Activated CD4-positive, alpha-beta memory T cell treated with anti-CD3 and anti-CD28 coated beads, Interleukin-2, amount 10 ng/mL, durations not matched to agents 7 days and 5 days (primary cell): Measurements from ENCODE around the gene LYRM2. TPM values are rescaled to one million over a fixed set of nuclear protein-coding genes. Genes with fewer than 3 reads are reported as not detected.

ENCODE experiments used
- CTCF ChIA-PET: fragments of 350-600 bp; sonication (Branson Sonifier 250); formaldehyde crosslinking; loops from one replicate; lab custom pipeline; 2021; ENCODE audit warnings: antibody characterized with exemption, inconsistent platforms; lab: Charles Lee
- POLR2A ChIA-PET: fragments of 350-600 bp; sonication (Branson Sonifier 250); formaldehyde crosslinking; loops from one replicate; lab custom pipeline; 2021; ENCODE audit warnings: antibody characterized with exemption; lab: Charles Lee
- DNase-seq: peaks from one replicate; pipeline ENCODE4 v3.0.0-alpha.2; 2020
- H3K27ac Mint-ChIP-seq: one replicate; pipeline ENCODE4 v1.8.0; 2021; ENCODE audit warnings: mild to moderate bottlenecking, mixed read lengths
- H3K27me3 Mint-ChIP-seq: one replicate; pipeline ENCODE4 v1.8.0; 2021; ENCODE audit warnings: mixed read lengths
- H3K36me3 Mint-ChIP-seq: one replicate; pipeline ENCODE4 v1.8.0; 2021; ENCODE audit warnings: low read depth, mixed read lengths
- H3K4me1 Mint-ChIP-seq: one replicate; pipeline ENCODE4 v1.8.0; 2021; ENCODE audit warnings: mixed read lengths
- H3K4me3 Mint-ChIP-seq: one replicate; pipeline ENCODE4 v1.8.0; 2021; ENCODE audit warnings: mild to moderate bottlenecking, mixed read lengths
- H3K9me3 Mint-ChIP-seq: one replicate; pipeline ENCODE4 v1.8.0; 2021; ENCODE audit warnings: mixed read lengths
- total RNA-seq, 2 experiments: library from RNA; stranded (reverse); gene quantifications; one replicate each; pipeline ENCODE4 v1.2.3, GENCODE V29; 2021

The LYRM2 gene
- total RNA-seq, 2 experiments from 2014 or later: 31.4 to 34.4 TPM

- Mint-ChIP-seq H3K4me1 (peaks cover 13% of the 10 kb centered on the region), H3K4me3 (no peak overlapping the region), H3K27me3 (no peaks in the 10 kb centered on the region), H3K27ac (no peak overlapping the region), H3K36me3 (no peaks in the 10 kb centered on the region), H3K9me3 (no peaks in the 10 kb centered on the region)
- no peak for DNase-seq
- POLR2A ChIA-PET: no interaction called here
- CTCF ChIA-PET: no interaction called here
Measured at GRCh38 chr6:89525786-89526562, 112.6 kb downstream of the LYRM2 start.

- Mint-ChIP-seq H3K27me3 (no peaks in the 10 kb centered on the region), H3K4me1 (peaks cover 5% of the 10 kb centered on the region), H3K27ac (no peak overlapping the region), H3K9me3 (no peaks in the 10 kb centered on the region), H3K4me3 (no peak overlapping the region), H3K36me3 (no peaks in the 10 kb centered on the region)
- DNase-seq: no peak
- ChIA-PET POLR2A (no interaction called here), CTCF (no interaction called here)
Measured at GRCh38 chr6:89522778-89523177, 115.8 kb downstream of the LYRM2 start.

GRCh38 chr6:89520736-89521135 is 117.8 kb downstream of the LYRM2 start:
- no peak for DNase-seq
- ChIA-PET CTCF (no interaction called here), POLR2A (no interaction called here)
- Mint-ChIP-seq H3K4me3 (no peak overlapping the region), H3K9me3 (no peaks in the 10 kb centered on the region), H3K36me3 (no peaks in the 10 kb centered on the region), H3K4me1 (no peaks in the 10 kb centered on the region), H3K27me3 (no peaks in the 10 kb centered on the region), H3K27ac (no peak overlapping the region)

GRCh38 chr6:89518352-89519055 is 120.0 kb downstream of the LYRM2 start:
- DNase-seq: no peak
- H3K27me3 Mint-ChIP-seq: peaks cover 1% of the 10 kb centered on the region
- no peak overlapping the region for H3K27ac Mint-ChIP-seq
- ChIA-PET POLR2A (no interaction called here), CTCF (interaction anchor here (0.7 to 1.5 kb wide), 2 partner anchors 151 to 219 kb away, joined by 3 to 4 read pairs; no protein-coding TSS in a partner anchor)
- H3K9me3 Mint-ChIP-seq: no peaks in the 10 kb centered on the region
- no peaks in the 10 kb centered on the region for H3K4me1 Mint-ChIP-seq
- no peak overlapping the region for H3K4me3 Mint-ChIP-seq
- no peaks in the 10 kb centered on the region for H3K36me3 Mint-ChIP-seq

Other genes with a start within 250 kb of the LYRM2 start
- 10 to 100 TPM; 11.3 to 11.6 TPM for gene RRAGD, start 226.5 kb downstream of the LYRM2 start, total RNA-seq
- 1 to 10 TPM; 4.2 to 4.8 TPM for gene ANKRD6, start 205.6 kb downstream of the LYRM2 start, total RNA-seq
- gene MDN1, start 181.0 kb upstream of the LYRM2 start, total RNA-seq: 10 to 100 TPM; 38.2 to 39.4 TPM
- 10 to 100 TPM; 37.5 to 39.0 TPM for gene CASP8AP2, start 191.1 kb upstream of the LYRM2 start, total RNA-seq